ENCODE data around the gene CNTN5.

CNTN5 gene

GRCh38 chr11:99234534-99234933 is 213.8 kb downstream of the CNTN5 start:
- TF ChIP-seq YY1 (IDR thresholded peaks at IDR 0.05; ENCODE audit: low read depth) (no peak), TAF1 (IDR thresholded peaks at IDR 0.05; ENCODE audit: low read depth) (no peak), EGR1 (IDR thresholded peaks at IDR 0.05) (no peak)
- TF ChIP-seq, protein P1, sequence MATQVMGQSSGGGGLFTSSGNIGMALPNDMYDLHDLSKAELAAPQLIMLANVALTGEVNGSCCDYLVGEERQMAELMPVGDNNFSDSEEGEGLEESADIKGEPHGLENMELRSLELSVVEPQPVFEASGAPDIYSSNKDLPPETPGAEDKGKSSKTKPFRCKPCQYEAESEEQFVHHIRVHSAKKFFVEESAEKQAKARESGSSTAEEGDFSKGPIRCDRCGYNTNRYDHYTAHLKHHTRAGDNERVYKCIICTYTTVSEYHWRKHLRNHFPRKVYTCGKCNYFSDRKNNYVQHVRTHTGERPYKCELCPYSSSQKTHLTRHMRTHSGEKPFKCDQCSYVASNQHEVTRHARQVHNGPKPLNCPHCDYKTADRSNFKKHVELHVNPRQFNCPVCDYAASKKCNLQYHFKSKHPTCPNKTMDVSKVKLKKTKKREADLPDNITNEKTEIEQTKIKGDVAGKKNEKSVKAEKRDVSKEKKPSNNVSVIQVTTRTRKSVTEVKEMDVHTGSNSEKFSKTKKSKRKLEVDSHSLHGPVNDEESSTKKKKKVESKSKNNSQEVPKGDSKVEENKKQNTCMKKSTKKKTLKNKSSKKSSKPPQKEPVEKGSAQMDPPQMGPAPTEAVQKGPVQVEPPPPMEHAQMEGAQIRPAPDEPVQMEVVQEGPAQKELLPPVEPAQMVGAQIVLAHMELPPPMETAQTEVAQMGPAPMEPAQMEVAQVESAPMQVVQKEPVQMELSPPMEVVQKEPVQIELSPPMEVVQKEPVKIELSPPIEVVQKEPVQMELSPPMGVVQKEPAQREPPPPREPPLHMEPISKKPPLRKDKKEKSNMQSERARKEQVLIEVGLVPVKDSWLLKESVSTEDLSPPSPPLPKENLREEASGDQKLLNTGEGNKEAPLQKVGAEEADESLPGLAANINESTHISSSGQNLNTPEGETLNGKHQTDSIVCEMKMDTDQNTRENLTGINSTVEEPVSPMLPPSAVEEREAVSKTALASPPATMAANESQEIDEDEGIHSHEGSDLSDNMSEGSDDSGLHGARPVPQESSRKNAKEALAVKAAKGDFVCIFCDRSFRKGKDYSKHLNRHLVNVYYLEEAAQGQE (IDR thresholded peaks at IDR 0.05; ENCODE audit: low read depth): no peak

DNA sequence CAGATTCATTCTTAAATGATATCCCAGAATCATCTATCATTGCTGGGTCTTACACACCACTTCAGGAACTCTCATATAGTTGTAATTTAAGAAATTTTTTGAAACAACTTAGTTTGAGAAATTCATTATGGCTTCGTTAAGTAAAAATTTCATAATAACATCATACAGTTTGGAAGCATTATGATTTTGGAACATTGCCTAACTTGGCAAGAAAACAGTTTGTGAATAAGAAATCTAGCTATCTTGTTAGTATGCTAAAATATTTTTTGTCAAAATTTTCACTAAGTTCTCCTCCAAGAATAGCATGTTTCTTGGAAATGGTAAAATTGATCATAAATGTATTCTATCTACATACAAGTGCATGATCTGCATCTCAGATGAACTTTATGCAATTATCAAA is 217.7 kb downstream of the CNTN5 start:
- TF ChIP-seq NFIC (IDR thresholded peaks at IDR 0.05): no peak
- TF ChIP-seq TCF12 (IDR thresholded peaks at IDR 0.05; ENCODE audit: low read depth): no peak
- no peak for TF ChIP-seq MAX (IDR thresholded peaks at IDR 0.05)
- TF ChIP-seq FOXM1 (IDR thresholded peaks at IDR 0.05; ENCODE audit: borderline replicate concordance, low read depth): no peak
- TF ChIP-seq TAF1 (IDR thresholded peaks at IDR 0.05; ENCODE audit: low read depth): no peak
- TF ChIP-seq TEAD4 (IDR thresholded peaks at IDR 0.05): no peak
- TF ChIP-seq, protein P1 (IDR thresholded peaks at IDR 0.05; ENCODE audit: low read depth): no peak
- no peak for TF ChIP-seq RAD21 (IDR thresholded peaks at IDR 0.05; ENCODE audit: low read depth)
- TF ChIP-seq USF1 (IDR thresholded peaks at IDR 0.05): no peak
- TF ChIP-seq YY1 (IDR thresholded peaks at IDR 0.05; ENCODE audit: low read depth): no peak
- no peak for TF ChIP-seq EGR1 (IDR thresholded peaks at IDR 0.05)
- no peak for TF ChIP-seq CEBPB (IDR thresholded peaks at IDR 0.05)
- TF ChIP-seq ZBTB7A (IDR thresholded peaks at IDR 0.05; ENCODE audit: low read depth): no peak
- no peak for TF ChIP-seq CREB1 (IDR thresholded peaks at IDR 0.05; ENCODE audit: low read depth)
- no peak for TF ChIP-seq EP300 (IDR thresholded peaks at IDR 0.05; ENCODE audit: borderline replicate concordance)

GRCh38 chr11:99240192-99241030 is 219.7 kb downstream of the CNTN5 start:
- TF ChIP-seq, protein P1 (IDR thresholded peaks at IDR 0.05; ENCODE audit: low read depth): no peak
- no peak for TF ChIP-seq CEBPB (IDR thresholded peaks at IDR 0.05)
- no peak for TF ChIP-seq FOXM1 (IDR thresholded peaks at IDR 0.05; ENCODE audit: borderline replicate concordance, low read depth)
- no peak for TF ChIP-seq NFIC (IDR thresholded peaks at IDR 0.05)
- TF ChIP-seq MAX (IDR thresholded peaks at IDR 0.05): no peak
- no peak for TF ChIP-seq TEAD4 (IDR thresholded peaks at IDR 0.05)
- no peak for TF ChIP-seq ZBTB7A (IDR thresholded peaks at IDR 0.05; ENCODE audit: low read depth)
- no peak for TF ChIP-seq CREB1 (IDR thresholded peaks at IDR 0.05; ENCODE audit: low read depth)
- TF ChIP-seq TAF1 (IDR thresholded peaks at IDR 0.05; ENCODE audit: low read depth): no peak
- no peak for TF ChIP-seq YY1 (IDR thresholded peaks at IDR 0.05; ENCODE audit: low read depth)
- no peak for TF ChIP-seq EP300 (IDR thresholded peaks at IDR 0.05; ENCODE audit: borderline replicate concordance)
- no peak for TF ChIP-seq EGR1 (IDR thresholded peaks at IDR 0.05)
- TF ChIP-seq USF1 (IDR thresholded peaks at IDR 0.05): no peak
- TF ChIP-seq RAD21 (IDR thresholded peaks at IDR 0.05; ENCODE audit: low read depth): no peak

- TF ChIP-seq USF1 (IDR thresholded peaks at IDR 0.05) (no peak), CREB1 (IDR thresholded peaks at IDR 0.05; ENCODE audit: low read depth) (no peak), NFIC (IDR thresholded peaks at IDR 0.05) (no peak), TCF12 (IDR thresholded peaks at IDR 0.05; ENCODE audit: low read depth) (no peak), TEAD4 (IDR thresholded peaks at IDR 0.05) (no peak), EP300 (IDR thresholded peaks at IDR 0.05; ENCODE audit: borderline replicate concordance) (no peak), FOXM1 (IDR thresholded peaks at IDR 0.05; ENCODE audit: borderline replicate concordance, low read depth) (no peak), RAD21 (IDR thresholded peaks at IDR 0.05; ENCODE audit: low read depth) (no peak), YY1 (IDR thresholded peaks at IDR 0.05; ENCODE audit: low read depth) (no peak), EGR1 (IDR thresholded peaks at IDR 0.05) (no peak), CEBPB (IDR thresholded peaks at IDR 0.05) (no peak)
- TF ChIP-seq, protein P1 (IDR thresholded peaks at IDR 0.05; ENCODE audit: low read depth): no peak
Measured at GRCh38 chr11:99241066-99241465, 220.3 kb downstream of the CNTN5 start.

All from Ishikawa (cell line).